Heart left ventricle (tissue), 16 donors: ENCODE data around the gene MRPL22. TPM values are rescaled to one million over a fixed set of nuclear protein-coding genes. Genes with fewer than 3 reads are reported as not detected.

Source experiments
- ATAC-seq, 4 donors: fragments of 200-7000 bp; cut with Tn5 transposase; one replicate each; pipeline ENCODE4 v1.9.1; 2020 to 2022; ENCODE audit warnings: moderate library complexity in 4 of 4, mild to moderate bottlenecking in 3 of 4, moderate number of reproducible peaks in 1 of 4
- DNase-seq, 5 donors: peaks; one replicate each; pipeline ENCODE4 v3.0.0-alpha.2; 2020
- H3K27ac ChIP-seq, 12 donors: fragments of 200-600 bp; sonication (generic) in 4 of 12; one replicate each; pipeline versions ENCODE4 v1.5.0 to v1.8.0; 2016 to 2022; ENCODE audit warnings: mild to moderate bottlenecking in 2 of 12
- H3K27me3 ChIP-seq, 9 donors: fragments of 200-600 bp; sonication (generic) in 2 of 9; one replicate each; pipeline versions ENCODE4 v1.5.1 to v1.8.0; 2016 to 2022; ENCODE audit warnings: mild to moderate bottlenecking in 3 of 9
- H3K36me3 ChIP-seq, 9 donors: fragments of 200-600 bp; sonication (generic) in 2 of 9; one replicate each; pipeline versions ENCODE4 v1.5.0 to v1.8.0; 2018 to 2022; ENCODE audit warnings: mild to moderate bottlenecking in 2 of 9
- H3K4me1 ChIP-seq, 12 donors: fragments of 200-600 bp; sonication (generic) in 4 of 12; one replicate each; pipeline versions ENCODE4 v1.5.0 to v1.8.0; 2016 to 2022; ENCODE audit warnings: mild to moderate bottlenecking in 3 of 12
- H3K4me3 ChIP-seq, 12 donors: fragments of 200-600 bp; sonication (generic) in 4 of 12; one replicate each; pipeline versions ENCODE4 v1.5.0 to v1.8.0; 2017 to 2022; ENCODE audit warnings: mild to moderate bottlenecking in 9 of 12, moderate library complexity in 4 of 12
- H3K9me3 ChIP-seq, 12 donors: fragments of 200-600 bp; sonication (generic) in 4 of 12; one replicate each; pipeline versions ENCODE4 v1.5.0 to v1.8.0; 2016 to 2022; ENCODE audit warnings: mild to moderate bottlenecking in 1 of 12
- CTCF ChIP-seq, 12 donors: fragments of 200-600 bp; sonication (generic) in 4 of 12; IDR thresholded peaks; one replicate each; pipeline versions ENCODE4 v1.5.0 to v1.8.0; 2018 to 2022; ENCODE audit warnings: antibody characterized with exemption in 12 of 12, mild to moderate bottlenecking in 5 of 12
- POLR2A ChIP-seq, 2 donors: fragments of 450-650 bp; IDR thresholded peaks; one replicate each; pipeline ENCODE4 v1.6.1; 2017; ENCODE audit warnings: antibody characterized with exemption in 2 of 2, mild to moderate bottlenecking in 2 of 2, moderate library complexity in 2 of 2
- WGBS, 4 donors: extraction: QIAGEN DNeasy Blood & Tissue Kit in 2 of 4; methylation state at CpG; one replicate each; pipeline versions ENCODE4 v1.1.5 to v1.1.7; 2013 to 2018; 5-methylcytosine and 5-hydroxymethylcytosine counted together
- intact Hi-C, 10 donors: fragments of 100-400 bp; cut with DNase I; formaldehyde crosslinking; loops; one replicate each; pipeline versions ENCODE4 v1.11.1 to v1.14.2; 2022
- polyA plus RNA-seq, 2 donors: library from polyadenylated mRNA; stranded (reverse); fragments of 200-250 nt; gene quantifications; one replicate each; pipeline ENCODE4 v1.2.3, GENCODE V29; 2013
- total RNA-seq, 9 donors: library from RNA; depleted of rRNA in 2 of 9; stranded (reverse); fragments of >200 nt in 2 of 9; fragmentation: NEBNext Ultra II Directional in 3 of 9; extraction: Animal tissue kit (Norgen Biotek cat#: 25700) in 3 of 9; gene quantifications; one replicate each; pipeline versions ENCODE4 v1.1.0 to v1.2.4, GENCODE V29; 2016 to 2023
- donor health status: ischemic (EF 13 %, LVEDD 7.1; RV severe dilation, severe dysfunction).
- donor health status: healthy with polysubstance abuse.
- donor health status: DM: no; HTN: yes; CAD: no.
- donor health status: DM: no; HTN: no; CAD: no.
- donor health status: ischemic (EF 25% LVEDD 6.9; RV normal size, moderate dysfunction).
- donor health status: ischemic (EF 25% LVEDD 5.7; RV mildly dilated, moderate dysfunction).
- donor health status: healthy.
- donor health status: DM: yes; HTN: yes; CAD: no.
- donor health status: ischemic (EF 35%, LVEDD 5.7; RV mildly dilated, moderate dysfunction).
- donor health status: nonischemic (EF 11% LVEDD 7.7; RV severe dilation, severe dysfunction).
- donor health status: DM: yes; HTN: yes; CAD: no.
- donor health status: PGD.
- donor health status: ischemic (EF 29% LVEDD 5.4; RV normal size, mild dysfunction).
- donor health status: nonischemic (EF 23%, LVEDD 6.1; RV moderate dilation, normal function).

MRPL22 gene
- total and polyA plus RNA-seq, 11 donors, result 25.7 to 144 (median 61.4) TPM

- WGBS, 4 donors, result 90 to 92% (median 91%) methylated on average over 3 of the region's 3 CpGs
- Histone ChIP-seq H3K36me3 (no peaks in the 10 kb centered on the region), H3K4me3 (no peak overlapping the region), H3K27me3 (no peaks in the 10 kb centered on the region), H3K9me3 (peaks cover 0 to 6% (median 0%) of the 10 kb centered on the region in 12 donors), H3K4me1 (peaks cover 0 to 4% (median 0%) of the 10 kb centered on the region in 12 donors), H3K27ac (no peak overlapping the region)
- no peak for TF ChIP-seq CTCF (IDR thresholded peaks at IDR 0.05)
- TF ChIP-seq POLR2A (IDR thresholded peaks at IDR 0.05), result no peak
- ATAC-seq (no peak), DNase-seq (no peak)
- intact Hi-C loops, result no loop called here
Observed at GRCh38 chr5:155010881-155011280, 70.0 kb downstream of the MRPL22 start.

DNA sequence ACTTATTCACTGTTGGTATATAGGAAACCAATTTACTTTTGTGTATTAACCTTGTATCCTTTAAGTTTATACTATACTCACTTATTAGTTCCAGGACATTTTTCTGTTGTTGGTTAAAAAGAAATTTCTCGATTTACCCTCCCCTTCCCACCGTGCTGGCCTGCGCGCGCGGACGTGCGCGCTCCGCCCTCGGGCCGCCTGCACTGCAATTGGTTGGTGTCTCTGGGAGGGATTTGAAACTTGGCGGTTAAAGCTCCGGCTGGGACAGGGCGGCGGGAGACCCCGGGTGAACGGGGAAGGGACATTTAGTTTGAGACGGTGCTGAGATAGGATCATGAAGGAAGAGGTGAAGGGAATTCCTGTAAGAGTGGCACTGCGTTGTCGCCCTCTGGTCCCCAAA, 72.7 kb downstream of the MRPL22 start, which contains the start of gene KIF4B:
Gene KIF4B, plus strand, starts transcription at position 230 of the 400 bp plus-strand sequence. Its CDS starts 105 bp downstream, at position 335.
- H3K36me3 ChIP-seq, result no peaks in the 10 kb centered on the region
- intact Hi-C loops, result no loop called here
- no peaks in the 10 kb centered on the region for H3K27me3 ChIP-seq
- H3K9me3 ChIP-seq, result peaks cover 0 to 9% (median 0%) of the 10 kb centered on the region in 12 donors
- no peak within 1 kb of the TSS for H3K4me3 ChIP-seq
- ATAC-seq (no peak), DNase-seq (no peak)
- H3K4me1 ChIP-seq, result peaks cover 0 to 4% (median 0%) of the 10 kb centered on the region in 12 donors
- TF ChIP-seq CTCF (IDR thresholded peaks at IDR 0.05), result no peak
- no peak for TF ChIP-seq POLR2A (IDR thresholded peaks at IDR 0.05)
- no peak within 1 kb of the TSS for H3K27ac ChIP-seq
- 93 to 95% (median 94%) methylated on average over 21 of the region's 21 CpGs for WGBS, 4 donors

- peaks cover 0 to 2% (median 0%) of the 10 kb centered on the region in 12 donors for H3K4me1 ChIP-seq
- ATAC-seq (no peak), DNase-seq (no peak)
- TF ChIP-seq CTCF (IDR thresholded peaks at IDR 0.05) (no peak), POLR2A (IDR thresholded peaks at IDR 0.05) (no peak)
- no peak overlapping the region for H3K27ac ChIP-seq
- peaks cover 0 to 9% (median 0%) of the 10 kb centered on the region in 12 donors for H3K9me3 ChIP-seq
- WGBS, 4 donors, result 74 to 82% (median 77%) methylated on average over 6 of the region's 6 CpGs
- intact Hi-C loops, result no loop called here
- no peaks in the 10 kb centered on the region for H3K27me3 ChIP-seq
- H3K36me3 ChIP-seq, result no peaks in the 10 kb centered on the region
- H3K4me3 ChIP-seq, result no peak overlapping the region
Observed at GRCh38 chr5:155015239-155015638, 74.4 kb downstream of the MRPL22 start.

DNA sequence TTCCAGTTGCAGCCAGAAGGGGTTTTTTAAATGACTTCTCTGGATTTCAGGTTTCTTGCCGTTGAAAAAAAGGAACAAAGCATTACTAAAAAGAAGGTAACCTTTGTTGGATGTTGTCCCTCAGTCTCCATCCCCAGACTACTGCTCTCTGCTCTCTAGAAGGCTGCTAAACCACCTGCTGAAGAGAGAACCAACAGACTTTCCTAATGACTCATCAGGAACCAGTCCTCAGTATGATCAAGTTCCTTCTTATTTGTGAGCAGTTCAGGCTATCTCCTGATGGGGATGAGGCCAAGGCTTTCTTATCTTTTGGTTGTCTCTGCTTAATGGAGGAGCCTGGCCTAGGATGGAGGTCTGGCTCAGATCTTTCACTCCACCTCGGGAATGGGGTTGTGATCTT, 76.7 kb downstream of the MRPL22 start:
- Histone ChIP-seq H3K36me3 (no peaks in the 10 kb centered on the region), H3K27me3 (no peaks in the 10 kb centered on the region), H3K27ac (no peak overlapping the region), H3K4me1 (no peaks in the 10 kb centered on the region), H3K4me3 (no peak overlapping the region), H3K9me3 (peaks cover 0 to 9% (median 0%) of the 10 kb centered on the region in 12 donors)
- TF ChIP-seq POLR2A (IDR thresholded peaks at IDR 0.05) (no peak), CTCF (IDR thresholded peaks at IDR 0.05) (no peak)
- DNase-seq, result no peak
- WGBS, 4 donors, result 56 to 77% (median 67%) methylated on average over 2 of the region's 2 CpGs
- no peak for ATAC-seq
- intact Hi-C loops, result no loop called here

Other genes starting within 250 kb of the MRPL22 start
- 100 to 1,000 TPM in 8 of 9 donors, 10 to 100 TPM in 1; 91.6 to 189 (median 181) TPM for gene LARP1, start 185.7 kb upstream of the MRPL22 start, total RNA-seq
- gene LARP1, start 185.7 kb upstream of the MRPL22 start, polyA plus RNA-seq, result 10 to 100 TPM; 36.5 to 89.9 TPM
- gene FAXDC2, start 90.5 kb upstream of the MRPL22 start, total RNA-seq, result 10 to 100 TPM in 7 of 9 donors, 1 to 10 TPM in 2; 7.9 to 39.5 (median 22.2) TPM
- gene FAXDC2, start 90.5 kb upstream of the MRPL22 start, polyA plus RNA-seq, result 10 to 100 TPM in 1 of 2 donors, 1 to 10 TPM in 1; 5.3 to 15.4 TPM
- gene CNOT8, start 82.4 kb upstream of the MRPL22 start, total RNA-seq, result 10 to 100 TPM; 18.7 to 45.6 (median 25.2) TPM
- gene CNOT8, start 82.4 kb upstream of the MRPL22 start, polyA plus RNA-seq, result 10 to 100 TPM; 11.5 to 34.2 TPM
- gene GEMIN5, start 2.9 kb upstream of the MRPL22 start, total RNA-seq, result 10 to 100 TPM; 12.7 to 19.3 (median 16.5) TPM
- gene GEMIN5, start 2.9 kb upstream of the MRPL22 start, polyA plus RNA-seq, result 1 to 10 TPM; 4.1 to 9.5 TPM
- under 1 TPM in 2 of 9 donors, not detected in 7; 0.07 to 0.21 TPM for gene KIF4B, start 72.7 kb downstream of the MRPL22 start, total RNA-seq
- gene KIF4B, start 72.7 kb downstream of the MRPL22 start, polyA plus RNA-seq, result not detected